WTC11 (cell line): Measurements from ENCODE around the gene VCL. TPM values are rescaled to one million over a fixed set of nuclear protein-coding genes. Genes with fewer than 3 reads are reported as not detected.

Experiments
- ATAC-seq: fragments of 200-7000 bp; cut with Tn5 transposase; 2 replicates; pipeline ENCODE4 v1.10.0; 2021; ENCODE audit warnings: mild to moderate bottlenecking, moderate library complexity
- CTCF ChIA-PET: fragments of 300-600 bp; sonication (Branson Sonifier 250); formaldehyde crosslinking; loops from one replicate; lab custom pipeline; 2021; ENCODE audit warnings: antibody characterized with exemption; lab: Charles Lee
- POLR2A ChIA-PET: fragments of 350-600 bp; sonication (Branson Sonifier 250); formaldehyde crosslinking; loops from one replicate; lab custom pipeline; 2021; ENCODE audit warnings: antibody characterized with exemption; lab: Charles Lee
- DNase-seq: peaks from one replicate; pipeline ENCODE4 v3.0.0; 2021; ENCODE audit warnings: low spot score
- H3K27ac Mint-ChIP-seq: 2 replicates; pipeline ENCODE4 v1.8.0; 2021; ENCODE audit warnings: mixed read lengths
- H3K27me3 Mint-ChIP-seq: 2 replicates; pipeline ENCODE4 v1.8.0; 2021; ENCODE audit warnings: low read depth, mild to moderate bottlenecking, moderate library complexity, mixed read lengths
- H3K36me3 Mint-ChIP-seq: 2 replicates; pipeline ENCODE4 v1.8.0; 2021; ENCODE audit warnings: mixed read lengths
- H3K4me1 Mint-ChIP-seq: 2 replicates; pipeline ENCODE4 v1.8.0; 2022; ENCODE audit warnings: mixed read lengths
- H3K4me3 Mint-ChIP-seq: 2 replicates; pipeline ENCODE4 v1.8.0; 2021; ENCODE audit warnings: mild to moderate bottlenecking, moderate library complexity, mixed read lengths
- H3K9me3 Mint-ChIP-seq: 2 replicates; pipeline ENCODE4 v1.8.0; 2021; ENCODE audit warnings: mixed read lengths
- ARID4B ChIP-seq: sonication (generic); formaldehyde crosslinking; IDR thresholded peaks from 2 replicates; pipeline ENCODE4 v1.8.0; 2023; ENCODE audit warnings: missing genetic modification reagents, mild to moderate bottlenecking, borderline replicate concordance
- CREB1 ChIP-seq: sonication (generic); formaldehyde crosslinking; IDR thresholded peaks from 2 replicates; pipeline ENCODE4 v1.8.0; 2023; ENCODE audit warnings: mild to moderate bottlenecking, missing genetic modification reagents
- CTCF ChIP-seq: fragments of 200-600 bp; IDR thresholded peaks from 2 replicates; pipeline ENCODE4 v1.8.0; 2022; ENCODE audit warnings: antibody characterized with exemption
- E2F1 ChIP-seq: sonication (generic); formaldehyde crosslinking; IDR thresholded peaks from 2 replicates; pipeline ENCODE4 v1.8.0; 2022; ENCODE audit warnings: mild to moderate bottlenecking, missing genetic modification reagents
- IRF1 ChIP-seq: sonication (generic); formaldehyde crosslinking; IDR thresholded peaks from 2 replicates; pipeline ENCODE4 v1.8.0; 2023; ENCODE audit warnings: missing genetic modification reagents
- JUN ChIP-seq: sonication (generic); formaldehyde crosslinking; IDR thresholded peaks from 2 replicates; pipeline ENCODE4 v1.8.0; 2023; ENCODE audit warnings: mild to moderate bottlenecking, missing genetic modification reagents
- KAT7 ChIP-seq: sonication (generic); formaldehyde crosslinking; IDR thresholded peaks from 2 replicates; pipeline ENCODE4 v1.8.1; 2023; ENCODE audit warnings: missing genetic modification reagents, mild to moderate bottlenecking, borderline replicate concordance
- OVOL2 ChIP-seq: fragments of 250-450 bp; sonication (Bioruptor Pico); IDR thresholded peaks from 2 replicates; pipeline ENCODE4 v1.9.0; 2021; ENCODE audit warnings: mild to moderate bottlenecking, borderline replicate concordance
- USF2 ChIP-seq: sonication (generic); formaldehyde crosslinking; IDR thresholded peaks from 2 replicates; pipeline ENCODE4 v1.8.1; 2023; ENCODE audit warnings: mild to moderate bottlenecking, missing genetic modification reagents, moderate library complexity
- ZNF263 ChIP-seq: sonication (generic); formaldehyde crosslinking; IDR thresholded peaks from 2 replicates; pipeline ENCODE4 v1.8.1; 2022; ENCODE audit warnings: low read depth, mild to moderate bottlenecking, moderate library complexity, missing genetic modification reagents
- ZNF423 ChIP-seq: fragments of 250-450 bp; sonication (Bioruptor Pico); IDR thresholded peaks from 2 replicates; pipeline ENCODE4 v2.1.2; 2022; ENCODE audit warnings: mild to moderate bottlenecking, moderate library complexity
- ZNF425 ChIP-seq: fragments of 250-450 bp; sonication (Bioruptor Pico); conservative IDR thresholded peaks from 2 replicates; pipeline ENCODE4 v1.9.0; 2021; ENCODE audit warnings: mild to moderate bottlenecking
- total RNA-seq: library from RNA; stranded (reverse); gene quantifications from 3 replicates; pipeline ENCODE4 v1.2.3, GENCODE V29; 2021

The VCL gene
- total RNA-seq, 1 experiment from 2014 or later = 225 TPM

- TF ChIP-seq KAT7 = no peak
- no peak for TF ChIP-seq CTCF
- TF ChIP-seq OVOL2 = no peak
- TF ChIP-seq E2F1 (CRISPR knock-in tag) = no peak
- no peak for TF ChIP-seq ZNF425
- TF ChIP-seq IRF1 (CRISPR knock-in tag) = no peak
- TF ChIP-seq ZNF263 = no peak
- TF ChIP-seq ZNF423 (CRISPR knock-in tag) = no peak
- TF ChIP-seq ARID4B (CRISPR knock-in tag) = no peak
- TF ChIP-seq JUN = no peak
- no peak for TF ChIP-seq CREB1 (CRISPR knock-in tag)
- CTCF ChIA-PET = interaction anchor here (0.6 to 0.7 kb wide), 2 partner anchors 11 to 14 kb away, joined by 3 read pairs; no protein-coding TSS in a partner anchor
- Mint-ChIP-seq H3K4me1 (no peaks in the 10 kb centered on the region), H3K36me3 (peaks cover 93% of the 10 kb centered on the region), H3K9me3 (no peaks in the 10 kb centered on the region), H3K27me3 (no peaks in the 10 kb centered on the region), H3K27ac (no peak overlapping the region), H3K4me3 (no peak overlapping the region)
- DNase-seq = no peak
- ATAC-seq = no peak
- POLR2A ChIA-PET = no interaction called here
Observed at GRCh38 chr10:74114041-74114448, 116.1 kb downstream of the VCL start.

GRCh38 chr10:74117738-74118137 is 119.8 kb downstream of the VCL start:
- H3K27me3 Mint-ChIP-seq = no peaks in the 10 kb centered on the region
- DNase-seq = no peak
- no peaks in the 10 kb centered on the region for H3K4me1 Mint-ChIP-seq
- H3K27ac Mint-ChIP-seq = no peak overlapping the region
- POLR2A ChIA-PET = no interaction called here
- no peak for TF ChIP-seq USF2 (CRISPR knock-in tag)
- CTCF ChIA-PET = no interaction called here
- H3K4me3 Mint-ChIP-seq = no peak overlapping the region
- peaks cover 79% of the 10 kb centered on the region for H3K36me3 Mint-ChIP-seq
- ATAC-seq = no peak
- no peaks in the 10 kb centered on the region for H3K9me3 Mint-ChIP-seq
